HAP-1 (cell line): ENCODE data around the gene ACOX1.

ENCODE experiments used
- DNase-seq, 2 experiments: peaks; one replicate each; pipeline ENCODE4 v3.0.0-alpha.2; 2016 to 2020; ENCODE audit warnings: low spot score in 2 of 2
- H3K27me3 ChIP-seq: fragments of 250-450 bp; sonication (Bioruptor Pico); 2 replicates; pipeline ENCODE4 v1.5.1; 2020; ENCODE audit warnings: low read depth, mild to moderate bottlenecking, moderate library complexity
- H3K36me3 ChIP-seq: fragments of 250-450 bp; sonication (Bioruptor Pico); replicated peaks from 2 replicates; pipeline ENCODE4 v1.5.1; 2020; ENCODE audit warnings: mild to moderate bottlenecking
- H3K4me1 ChIP-seq: fragments of 250-450 bp; sonication (Bioruptor Pico); 2 replicates; pipeline ENCODE4 v1.5.1; 2020; ENCODE audit warnings: mild to moderate bottlenecking
- H3K4me3 ChIP-seq: fragments of 250-450 bp; sonication (Bioruptor Pico); 2 replicates; pipeline ENCODE4 v1.5.1; 2020; ENCODE audit warnings: mild to moderate bottlenecking, moderate library complexity
- H3K9me3 ChIP-seq: fragments of 250-450 bp; sonication (Bioruptor Pico); 2 replicates; pipeline ENCODE4 v1.5.1; 2020; ENCODE audit warnings: mild to moderate bottlenecking, moderate library complexity
- in situ Hi-C: fragments of 300-500 bp; cut with MboI; formaldehyde crosslinking; loops from 3 replicates; pipeline ENCODE4 v1.14.3; 2020; ENCODE audit warnings: low sequenced_read_pairs, inconsistent platforms, mixed read lengths

Gene ACOX1

GRCh38 chr17:75978938-75979704, at the start of gene ACOX1, which contains the start of gene TEN1:
Gene ACOX1 (minus strand): TSS chr17:75979166. CDS start chr17:75979073, 93 bp downstream.
Gene TEN1 (plus strand): TSS chr17:75979240. CDS start chr17:75986193, 6,953 bp downstream.
- no peaks in the 10 kb centered on the region for H3K9me3 ChIP-seq
- H3K36me3 ChIP-seq, result 0 out of 2 replicates have a peak, but pooled peaks cover 4% of the 10 kb centered on the region
- no peaks in the 10 kb centered on the region for H3K27me3 ChIP-seq
- in situ Hi-C loops, result no loop called here
- H3K4me3 ChIP-seq, result peak within 1 kb of the TSS; percentile 73
- peaks cover 60% of the 10 kb centered on the region for H3K4me1 ChIP-seq
- DNase-seq, result peak; percentile 83 to 100

- in situ Hi-C loops, result no loop called here
- Histone ChIP-seq H3K27me3 (no peaks in the 10 kb centered on the region), H3K4me1 (no peaks in the 10 kb centered on the region), H3K9me3 (no peaks in the 10 kb centered on the region), H3K36me3 (no peaks in the 10 kb centered on the region), H3K4me3 (no peak within 1 kb of the TSS)
- DNase-seq, result no peak
Observed at GRCh38 chr17:76027159-76027839, 48.3 kb upstream of the ACOX1 start, which contains the start of gene EVPL. Gene EVPL (minus strand): TSS chr17:76027306. CDS start chr17:76027198, 108 bp downstream.

- no peak overlapping the region for H3K4me3 ChIP-seq
- H3K4me1 ChIP-seq, result no peaks in the 10 kb centered on the region
- no peaks in the 10 kb centered on the region for H3K27me3 ChIP-seq
- in situ Hi-C loops, result no loop called here
- no peaks in the 10 kb centered on the region for H3K9me3 ChIP-seq
- H3K36me3 ChIP-seq, result no peaks in the 10 kb centered on the region
- no peak for DNase-seq
Observed at GRCh38 chr17:76026714-76027158, 47.8 kb upstream of the ACOX1 start.

GRCh38 chr17:76025294-76025693, 46.3 kb upstream of the ACOX1 start:
- Histone ChIP-seq H3K9me3 (no peaks in the 10 kb centered on the region), H3K4me1 (no peaks in the 10 kb centered on the region), H3K4me3 (no peak overlapping the region), H3K36me3 (no peaks in the 10 kb centered on the region), H3K27me3 (no peaks in the 10 kb centered on the region)
- DNase-seq, result no peak
- in situ Hi-C loops, result no loop called here

- Histone ChIP-seq H3K9me3 (no peaks in the 10 kb centered on the region), H3K27me3 (no peaks in the 10 kb centered on the region), H3K4me1 (no peaks in the 10 kb centered on the region), H3K4me3 (no peak overlapping the region), H3K36me3 (no peaks in the 10 kb centered on the region)
- DNase-seq, result no peak
- in situ Hi-C loops, result no loop called here
Observed at GRCh38 chr17:76024353-76024752, 45.4 kb upstream of the ACOX1 start.

GRCh38 chr17:76023900-76024237, 44.9 kb upstream of the ACOX1 start:
- H3K36me3 ChIP-seq, result no peaks in the 10 kb centered on the region
- no peak for DNase-seq
- no peak overlapping the region for H3K4me3 ChIP-seq
- no peaks in the 10 kb centered on the region for H3K4me1 ChIP-seq
- H3K9me3 ChIP-seq, result no peaks in the 10 kb centered on the region
- in situ Hi-C loops, result no loop called here
- no peaks in the 10 kb centered on the region for H3K27me3 ChIP-seq

GRCh38 chr17:76022973-76023899, 44.3 kb upstream of the ACOX1 start:
- DNase-seq, result no peak
- no peaks in the 10 kb centered on the region for H3K27me3 ChIP-seq
- H3K4me1 ChIP-seq, result no peaks in the 10 kb centered on the region
- H3K36me3 ChIP-seq, result no peaks in the 10 kb centered on the region
- in situ Hi-C loops, result no loop called here
- no peak overlapping the region for H3K4me3 ChIP-seq
- no peaks in the 10 kb centered on the region for H3K9me3 ChIP-seq

- H3K4me3 ChIP-seq, result no peak overlapping the region
- H3K4me1 ChIP-seq, result no peaks in the 10 kb centered on the region
- no peaks in the 10 kb centered on the region for H3K36me3 ChIP-seq
- H3K9me3 ChIP-seq, result no peaks in the 10 kb centered on the region
- in situ Hi-C loops, result no loop called here
- H3K27me3 ChIP-seq, result no peaks in the 10 kb centered on the region
- no peak for DNase-seq
Observed at GRCh38 chr17:76022285-76022684, 43.3 kb upstream of the ACOX1 start.

- Histone ChIP-seq H3K9me3 (no peaks in the 10 kb centered on the region), H3K4me1 (no peaks in the 10 kb centered on the region), H3K27me3 (no peaks in the 10 kb centered on the region), H3K36me3 (no peaks in the 10 kb centered on the region), H3K4me3 (no peak overlapping the region)
- no peak for DNase-seq
- in situ Hi-C loops, result no loop called here
Observed at GRCh38 chr17:76019833-76020467, 41.0 kb upstream of the ACOX1 start.

GRCh38 chr17:76018801-76019200, 39.8 kb upstream of the ACOX1 start:
- in situ Hi-C loops, result no loop called here
- no peaks in the 10 kb centered on the region for H3K4me1 ChIP-seq

GRCh38 chr17:76018340-76018680, 39.3 kb upstream of the ACOX1 start:
- Histone ChIP-seq H3K36me3 (no peaks in the 10 kb centered on the region), H3K4me3 (no peak overlapping the region), H3K4me1 (no peaks in the 10 kb centered on the region), H3K9me3 (no peaks in the 10 kb centered on the region), H3K27me3 (no peaks in the 10 kb centered on the region)
- DNase-seq, result no peak
- in situ Hi-C loops, result no loop called here

More at GRCh38 chr17:76018801-76019200, 39.8 kb upstream of the ACOX1 start:
- H3K4me3 ChIP-seq, result no peak overlapping the region
- DNase-seq, result no peak
- no peaks in the 10 kb centered on the region for H3K9me3 ChIP-seq
- no peaks in the 10 kb centered on the region for H3K27me3 ChIP-seq
- H3K36me3 ChIP-seq, result no peaks in the 10 kb centered on the region

- Histone ChIP-seq H3K9me3 (no peaks in the 10 kb centered on the region), H3K4me3 (no peak overlapping the region), H3K27me3 (no peaks in the 10 kb centered on the region), H3K4me1 (no peaks in the 10 kb centered on the region), H3K36me3 (no peaks in the 10 kb centered on the region)
- no peak for DNase-seq
- in situ Hi-C loops, result no loop called here
Observed at GRCh38 chr17:76017481-76018339, 38.7 kb upstream of the ACOX1 start.
